HG03135 (cell line): ENCODE measurements around the gene PIK3C2B.
"Not testable (repeated sequence)": the region's sequence is repeated elsewhere in the genome, so short reads cannot be mapped to it uniquely, and the experiment has no call there.

Experiments used
- ATAC-seq: cut with Tn5 transposase; IDR thresholded peaks from one replicate; pipeline ENCODE4 v1.9.1; 2021; ENCODE audit warnings: mild to moderate bottlenecking, moderate library complexity; ENCODE audit not compliant: unreplicated experiment

PIK3C2B gene

GRCh38 chr1:204506969-204507316, 12.3 kb upstream of the PIK3C2B start:
- peak; percentile 70 for ATAC-seq

GRCh38 chr1:204506201-204506968, 11.8 kb upstream of the PIK3C2B start:
- peak; percentile 64 for ATAC-seq

- ATAC-seq: no peak
Measured at GRCh38 chr1:204505674-204506200, 11.1 kb upstream of the PIK3C2B start.

- ATAC-seq: no peak
Measured at GRCh38 chr1:204503913-204504519, 9.4 kb upstream of the PIK3C2B start.

- ATAC-seq: no peak
Measured at GRCh38 chr1:204503122-204503912, 8.7 kb upstream of the PIK3C2B start.

- no peak for ATAC-seq
Measured at GRCh38 chr1:204502241-204502640, 7.6 kb upstream of the PIK3C2B start.

- no peak for ATAC-seq
Measured at GRCh38 chr1:204499511-204500468, 5.2 kb upstream of the PIK3C2B start.

- no peak for ATAC-seq
Measured at GRCh38 chr1:204498981-204499380, 4.4 kb upstream of the PIK3C2B start.

- ATAC-seq: no peak
Measured at GRCh38 chr1:204495777-204496176, 1.2 kb upstream of the PIK3C2B start.

- ATAC-seq: peak; percentile 32
Measured at GRCh38 chr1:204495078-204495753, 611 bp upstream of the PIK3C2B start.

GRCh38 chr1:204493984-204494280, 673 bp downstream of the PIK3C2B start:
- ATAC-seq: no peak

GRCh38 chr1:204493145-204493983, 1.2 kb downstream of the PIK3C2B start:
- no peak for ATAC-seq

GRCh38 chr1:204491655-204492054, 3.0 kb downstream of the PIK3C2B start:
- no peak for ATAC-seq

GRCh38 chr1:204487256-204487615, 7.4 kb downstream of the PIK3C2B start:
- ATAC-seq: no peak

- ATAC-seq: not testable (repeated sequence)
Measured at GRCh38 chr1:204486513-204487255, 7.9 kb downstream of the PIK3C2B start.

- ATAC-seq: no peak
Measured at GRCh38 chr1:204483791-204484190, 10.8 kb downstream of the PIK3C2B start.

- ATAC-seq: peak; percentile 72
Measured at GRCh38 chr1:204480515-204480914, 14.1 kb downstream of the PIK3C2B start.

GRCh38 chr1:204479387-204480136, 15.0 kb downstream of the PIK3C2B start:
- no peak for ATAC-seq
